B cell (primary cell): ENCODE data around the gene CACNA1H. TPM values are rescaled to one million over a fixed set of nuclear protein-coding genes. Genes with fewer than 3 reads are reported as not detected.

Experiments
- ATAC-seq: fragments of 200-7000 bp; cut with Tn5 transposase; one replicate; pipeline ENCODE4 v1.10.0; 2021; ENCODE audit warnings: low read depth, mild to moderate bottlenecking, moderate number of reproducible peaks, moderate library complexity
- CTCF ChIA-PET: fragments of 350-600 bp; sonication (Branson Sonifier 250); formaldehyde crosslinking; loops from one replicate; lab custom pipeline; 2021; ENCODE audit warnings: antibody characterized with exemption, inconsistent platforms; lab: Charles Lee
- POLR2A ChIA-PET: fragments of 350-600 bp; sonication (Branson Sonifier 250); formaldehyde crosslinking; loops from one replicate; lab custom pipeline; 2021; ENCODE audit warnings: antibody characterized with exemption; lab: Charles Lee
- DNase-seq: peaks from one replicate; pipeline ENCODE4 v3.0.0; 2013
- H2AFZ ChIP-seq: 2 replicates; pipeline ENCODE4 v1.6.1; 2012; ENCODE audit warnings: mild to moderate bottlenecking, low read depth, low read length; ENCODE audit not compliant: insufficient read depth, poor library complexity, severe bottlenecking
- H3K27ac ChIP-seq, 2 donors: 1 replicate in 1 of 2; 2 replicates in 1 of 2; pipeline ENCODE4 v1.5.1; 2012 to 2013; ENCODE audit warnings: low read length in 2 of 2, mild to moderate bottlenecking in 2 of 2, moderate library complexity in 1 of 2
- H3K27me3 ChIP-seq, 4 experiments: fragments of 200-600 bp in 1 of 4; sonication (generic) in 1 of 4; replicated peaks in 1 of 4; 1 replicate in 2 of 4; 2 replicates in 2 of 4; pipeline versions ENCODE4 v1.6.1 to v1.7.0; 2013 to 2016; ENCODE audit warnings: low read length in 3 of 4, mild to moderate bottlenecking in 2 of 4, mixed read lengths in 1 of 4, moderate library complexity in 1 of 4; ENCODE audit not compliant: insufficient read depth in 4 of 4, control insufficient read depth in 3 of 4; ENCODE audit errors: control extremely low read depth in 1 of 4
- H3K36me3 ChIP-seq, 2 experiments: replicated peaks in 1 of 2; 1 replicate in 1 of 2; 2 replicates in 1 of 2; pipeline versions ENCODE4 v1.6.1 to v1.7.1; 2013; ENCODE audit warnings: low read length in 1 of 2; ENCODE audit not compliant: insufficient read depth in 2 of 2, control insufficient read depth in 1 of 2; ENCODE audit errors: control extremely low read depth in 1 of 2, extremely low read depth in 1 of 2
- H3K4me1 ChIP-seq, 2 donors: fragments of 200-600 bp in 1 of 2; sonication (generic) in 1 of 2; 1 replicate in 1 of 2; 2 replicates in 1 of 2; pipeline versions ENCODE4 v1.5.1 to v1.6.1; 2013 to 2017; ENCODE audit warnings: low read length in 2 of 2; ENCODE audit not compliant: control insufficient read depth in 2 of 2, insufficient read depth in 2 of 2
- H3K4me2 ChIP-seq: replicated peaks from 2 replicates; pipeline ENCODE3; 2012; ENCODE audit warnings: mild to moderate bottlenecking, low read depth, low read length; ENCODE audit not compliant: poor library complexity, severe bottlenecking
- H3K4me3 ChIP-seq, 5 experiments: fragments of 200-600 bp in 1 of 5; sonication (generic) in 1 of 5; 1 replicate in 3 of 5; 2 replicates in 2 of 5; pipeline versions ENCODE4 v1.5.1 to v1.7.0; 2011 to 2016; ENCODE audit warnings: low read length in 4 of 5, mild to moderate bottlenecking in 4 of 5, low read depth in 2 of 5, control low read depth in 1 of 5, moderate library complexity in 1 of 5; ENCODE audit not compliant: insufficient read depth in 1 of 5; ENCODE audit errors: control extremely low read depth in 1 of 5, extremely low read depth in 1 of 5
- H3K79me2 ChIP-seq: fragments of 200-600 bp; sonication (generic); one replicate; pipeline ENCODE4 v1.6.0; 2016; ENCODE audit warnings: low read length; ENCODE audit not compliant: control insufficient read depth, insufficient read depth
- H3K9ac ChIP-seq: fragments of 200-600 bp; sonication (generic); 2 replicates; pipeline ENCODE4 v1.6.1; 2017; ENCODE audit warnings: mild to moderate bottlenecking, low read length, moderate library complexity
- H3K9me3 ChIP-seq, 3 donors: one replicate each; pipeline versions ENCODE4 v1.6.1 to v1.7.1; 2013; ENCODE audit warnings: low read length in 2 of 3; ENCODE audit not compliant: control insufficient read depth in 2 of 3, insufficient read depth in 1 of 3; ENCODE audit errors: control extremely low read depth in 1 of 3
- H4K20me1 ChIP-seq: 2 replicates; pipeline ENCODE4 v1.6.0; 2012; ENCODE audit warnings: mild to moderate bottlenecking, low read length; ENCODE audit not compliant: insufficient read depth, control insufficient read depth, poor library complexity, severe bottlenecking
- H3K27ac Mint-ChIP-seq: one replicate; pipeline ENCODE4 v1.8.0; 2021; ENCODE audit warnings: mixed read lengths
- H3K27me3 Mint-ChIP-seq: one replicate; pipeline ENCODE4 v1.8.0; 2021; ENCODE audit warnings: mixed read lengths
- H3K4me1 Mint-ChIP-seq: one replicate; pipeline ENCODE4 v1.8.0; 2021; ENCODE audit warnings: mixed read lengths
- H3K4me3 Mint-ChIP-seq: one replicate; pipeline ENCODE4 v1.8.0; 2021; ENCODE audit warnings: mixed read lengths
- H3K9me3 Mint-ChIP-seq: one replicate; pipeline ENCODE4 v1.8.0; 2022; ENCODE audit warnings: mixed read lengths; ENCODE audit not compliant: insufficient read depth
- CTCF ChIP-seq: fragments of 200-600 bp; IDR thresholded peaks from one replicate; pipeline ENCODE4 v1.8.0; 2022; ENCODE audit warnings: antibody characterized with exemption, mild to moderate bottlenecking
- EZH2 ChIP-seq: IDR thresholded peaks from 2 replicates; pipeline ENCODE4 v1.6.1; 2012; ENCODE audit warnings: borderline replicate concordance, low read depth, mild to moderate bottlenecking, moderate library complexity, low read length; ENCODE audit not compliant: insufficient read depth, poor library complexity, severe bottlenecking
- WGBS: methylation state at CpG from one replicate; pipeline ENCODE4 v1.1.5; 2013; ENCODE audit warnings: missing lambda C conversion rate; ENCODE audit not compliant: insufficient coverage; 5-methylcytosine and 5-hydroxymethylcytosine counted together
- intact Hi-C: fragments of 100-400 bp; cut with micrococcal nuclease; formaldehyde crosslinking; loops from one replicate; pipeline ENCODE4 v1.10.0; 2022
- polyA plus RNA-seq: library from polyadenylated mRNA; depleted of rRNA; stranded (reverse); fragments of >200 nt; gene quantifications from 2 replicates; pipeline ENCODE4 v1.2.3, GENCODE V29; 2012
- total RNA-seq, 2 donors: library from RNA; stranded (reverse); fragments of 120-200 nt in 1 of 2; gene quantifications; 1 replicate in 1 of 2; 2 replicates in 1 of 2; pipeline versions ENCODE4 v1.2.3 to v1.2.4, GENCODE V29; 2013 to 2022

CACNA1H gene
- total and polyA plus RNA-seq, 2 donors (not counting 1 experiment from before 2014, with no cell fraction given) = 0.05 to 0.10 TPM

- Histone ChIP-seq H3K36me3 (no peaks in the 10 kb centered on the region), H4K20me1 (no peaks in the 10 kb centered on the region), H3K79me2 (no peaks in the 10 kb centered on the region), H3K9ac (no peak overlapping the region), H3K9me3 (no peaks in the 10 kb centered on the region), H3K27ac (no peak overlapping the region), H2AFZ (no peak overlapping the region), H3K27me3 (no peaks in the 10 kb centered on the region), H3K4me2 (no peak overlapping the region), H3K4me3 (no peak overlapping the region), H3K4me1 (no peaks in the 10 kb centered on the region)
- ChIA-PET CTCF (no interaction called here), POLR2A (no interaction called here)
- intact Hi-C loops = no loop called here
- ATAC-seq = no peak
- Mint-ChIP-seq H3K4me3 (no peak overlapping the region), H3K9me3 (no peaks in the 10 kb centered on the region), H3K27ac (no peak overlapping the region), H3K4me1 (no peaks in the 10 kb centered on the region), H3K27me3 (no peaks in the 10 kb centered on the region)
- no peak for DNase-seq
- 86% methylated on average over 19 of the region's 19 CpGs for WGBS
- TF ChIP-seq CTCF = no peak
- TF ChIP-seq EZH2 = no peak
These were observed 24.1 kb downstream of the CACNA1H start for GRCh38 chr16:1177053-1177452.

GRCh38 chr16:1177750-1178149, 24.8 kb downstream of the CACNA1H start:
- TF ChIP-seq CTCF = no peak
- no peak for TF ChIP-seq EZH2
- no peak overlapping the region for H3K27ac Mint-ChIP-seq
- Histone ChIP-seq H3K9ac (no peak overlapping the region), H4K20me1 (no peaks in the 10 kb centered on the region), H2AFZ (no peak overlapping the region), H3K27me3 (peaks cover 0 to 4% (median 0%) of the 10 kb centered on the region in 4 experiments), H3K4me3 (no peak overlapping the region), H3K9me3 (no peaks in the 10 kb centered on the region), H3K4me1 (no peaks in the 10 kb centered on the region), H3K79me2 (no peaks in the 10 kb centered on the region), H3K27ac (no peak overlapping the region), H3K4me2 (no peak overlapping the region), H3K36me3 (no peaks in the 10 kb centered on the region)
- ChIA-PET CTCF (no interaction called here), POLR2A (no interaction called here)
- DNase-seq (no peak), ATAC-seq (no peak)
- H3K4me3 Mint-ChIP-seq = no peak overlapping the region
- no peaks in the 10 kb centered on the region for H3K4me1 Mint-ChIP-seq
- H3K27me3 Mint-ChIP-seq = no peaks in the 10 kb centered on the region
- no peaks in the 10 kb centered on the region for H3K9me3 Mint-ChIP-seq
- intact Hi-C loops = no loop called here
- 83% methylated on average over 4 of the region's 13 CpGs for WGBS
